ENCODE data around the gene MCHR1.

GRCh38 chr22:40716116-40716515 lies 36.8 kb downstream of the MCHR1 start:
- TF ChIP-seq POLR2A (IDR thresholded peaks at IDR 0.05) (no peak), CTCF (IDR thresholded peaks at IDR 0.05 in 4 of 5, conservative IDR thresholded peaks at IDR 0.05 in 1 of 5) (no peak)

Data from gastrocnemius medialis (tissue), 4 donors.